Left lung (tissue), 10 donors: ENCODE data around the gene GLUD1. TPM values are rescaled to one million over a fixed set of nuclear protein-coding genes. Genes with fewer than 3 reads are reported as not detected.

Experiments
- ATAC-seq: fragments of 200-7000 bp; cut with Tn5 transposase; one replicate; pipeline ENCODE4 v1.9.1; 2020; ENCODE audit warnings: moderate library complexity
- DNase-seq, 4 donors: peaks; one replicate each; pipeline ENCODE4 v3.0.0-alpha.2; 2013 to 2020
- H3K27ac ChIP-seq, 2 donors: fragments of 200-600 bp; sonication (generic) in 1 of 2; one replicate each; pipeline versions ENCODE4 v1.5.0 to v1.8.0; 2020 to 2021
- H3K27me3 ChIP-seq, 2 donors: fragments of 200-600 bp; sonication (generic) in 1 of 2; one replicate each; pipeline versions ENCODE4 v1.5.0 to v1.8.0; 2020 to 2021
- H3K36me3 ChIP-seq, 2 donors: fragments of 200-600 bp; sonication (generic) in 1 of 2; one replicate each; pipeline versions ENCODE4 v1.5.0 to v1.8.0; 2020 to 2021
- H3K4me1 ChIP-seq, 2 donors: fragments of 200-600 bp; one replicate each; pipeline ENCODE4 v1.8.0; 2021
- H3K4me3 ChIP-seq, 2 donors: fragments of 200-600 bp; sonication (generic) in 1 of 2; one replicate each; pipeline versions ENCODE4 v1.5.0 to v1.8.0; 2020 to 2021; ENCODE audit warnings: mild to moderate bottlenecking in 1 of 2
- H3K9me3 ChIP-seq, 2 donors: fragments of 200-600 bp; sonication (generic) in 1 of 2; one replicate each; pipeline versions ENCODE4 v1.5.0 to v1.8.0; 2020 to 2021
- intact Hi-C, 2 donors: fragments of 100-400 bp; cut with DNase I; formaldehyde crosslinking; loops; one replicate each; pipeline versions ENCODE4 v1.11.2 to v1.14.2; 2022
- polyA plus RNA-seq, 6 donors: library from polyadenylated mRNA; unstranded; fragments of 120-200 nt; gene quantifications; one replicate each; pipeline ENCODE4 v1.2.1, GENCODE V29; 2013; ENCODE audit not compliant: insufficient read length in 6 of 6
- total RNA-seq, 2 donors: library from RNA; stranded (reverse); fragmentation: NEBNext Ultra II Directional; extraction: Animal tissue kit (Norgen Biotek cat#: 25700); gene quantifications; one replicate each; pipeline ENCODE4 v1.2.1, GENCODE V29; 2021
- TF ChIP-seq, protein P1 (sequence below), 2 donors: fragments of 200-600 bp; sonication (generic) in 1 of 2; IDR thresholded peaks; one replicate each; pipeline versions ENCODE4 v1.5.0 to v1.8.0; 2021; ENCODE audit warnings: antibody characterized with exemption in 2 of 2
- donor health status: DM: no; HTN: yes; CAD: no.
- donor health status: DM: no; HTN: no; CAD: no.

GLUD1 gene
- total and polyA plus RNA-seq, 8 donors, result 89.0 to 126 (median 95.3) TPM

DNA sequence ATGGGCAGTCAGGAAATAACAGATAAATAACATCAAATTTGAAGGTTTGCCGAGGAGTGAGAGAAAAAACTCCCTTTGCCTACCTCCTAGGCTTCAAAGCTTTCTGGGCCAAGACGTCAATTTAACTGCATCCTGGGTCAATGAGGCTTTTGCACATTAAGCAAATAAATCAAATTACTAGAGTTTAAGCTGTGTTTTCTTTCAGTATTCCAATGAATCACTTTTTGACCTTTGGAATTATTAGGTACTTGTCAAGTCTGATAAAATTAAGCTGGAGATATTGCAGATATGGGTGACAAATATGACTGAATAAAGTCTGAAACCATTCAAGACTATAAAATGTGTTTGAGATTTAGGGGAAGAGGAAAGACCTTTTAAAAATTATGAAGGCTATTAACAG, 22.2 kb downstream of the GLUD1 start:
- TF ChIP-seq, protein P1, sequence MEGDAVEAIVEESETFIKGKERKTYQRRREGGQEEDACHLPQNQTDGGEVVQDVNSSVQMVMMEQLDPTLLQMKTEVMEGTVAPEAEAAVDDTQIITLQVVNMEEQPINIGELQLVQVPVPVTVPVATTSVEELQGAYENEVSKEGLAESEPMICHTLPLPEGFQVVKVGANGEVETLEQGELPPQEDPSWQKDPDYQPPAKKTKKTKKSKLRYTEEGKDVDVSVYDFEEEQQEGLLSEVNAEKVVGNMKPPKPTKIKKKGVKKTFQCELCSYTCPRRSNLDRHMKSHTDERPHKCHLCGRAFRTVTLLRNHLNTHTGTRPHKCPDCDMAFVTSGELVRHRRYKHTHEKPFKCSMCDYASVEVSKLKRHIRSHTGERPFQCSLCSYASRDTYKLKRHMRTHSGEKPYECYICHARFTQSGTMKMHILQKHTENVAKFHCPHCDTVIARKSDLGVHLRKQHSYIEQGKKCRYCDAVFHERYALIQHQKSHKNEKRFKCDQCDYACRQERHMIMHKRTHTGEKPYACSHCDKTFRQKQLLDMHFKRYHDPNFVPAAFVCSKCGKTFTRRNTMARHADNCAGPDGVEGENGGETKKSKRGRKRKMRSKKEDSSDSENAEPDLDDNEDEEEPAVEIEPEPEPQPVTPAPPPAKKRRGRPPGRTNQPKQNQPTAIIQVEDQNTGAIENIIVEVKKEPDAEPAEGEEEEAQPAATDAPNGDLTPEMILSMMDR (IDR thresholded peaks at IDR 0.05), result no peak
- no peaks in the 10 kb centered on the region for H3K9me3 ChIP-seq
- no peaks in the 10 kb centered on the region for H3K27me3 ChIP-seq
- H3K4me1 ChIP-seq, result no peaks in the 10 kb centered on the region
- H3K36me3 ChIP-seq, result peaks cover 0 to 73% of the 10 kb centered on the region in 2 donors
- DNase-seq (no peak), ATAC-seq (no peak)
- intact Hi-C loops, result no loop called here
- H3K27ac ChIP-seq, result no peak overlapping the region
- H3K4me3 ChIP-seq, result no peak overlapping the region

DNA sequence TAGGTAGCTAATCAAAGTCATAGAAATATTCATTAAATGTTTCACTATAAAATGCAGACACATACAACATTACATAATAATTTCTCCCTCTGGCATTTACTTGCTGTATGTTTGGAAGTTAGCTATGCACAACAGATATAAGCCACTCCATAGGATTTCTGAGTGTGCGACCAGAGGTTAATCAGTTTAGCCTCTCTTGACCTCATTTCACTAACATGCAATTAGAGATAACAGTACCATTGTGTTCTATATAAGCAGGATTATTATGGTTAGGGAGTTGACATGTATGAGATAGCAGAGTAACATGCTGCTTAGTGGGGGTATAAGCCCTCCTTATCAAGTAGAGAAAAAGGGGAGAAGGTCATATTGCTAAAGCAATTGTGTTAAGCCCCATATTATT, 26.4 kb downstream of the GLUD1 start:
- DNase-seq (no peak), ATAC-seq (no peak)
- Histone ChIP-seq H3K27ac (no peak overlapping the region), H3K27me3 (no peaks in the 10 kb centered on the region), H3K4me1 (no peaks in the 10 kb centered on the region), H3K9me3 (no peaks in the 10 kb centered on the region), H3K4me3 (no peak overlapping the region), H3K36me3 (peaks cover 0 to 97% of the 10 kb centered on the region in 2 donors)
- intact Hi-C loops, result no loop called here
- TF ChIP-seq, protein P1 (IDR thresholded peaks at IDR 0.05), result no peak

- TF ChIP-seq, protein P1 (IDR thresholded peaks at IDR 0.05), result no peak
- Histone ChIP-seq H3K4me1 (no peaks in the 10 kb centered on the region), H3K4me3 (no peak overlapping the region), H3K36me3 (peaks cover 0 to 97% of the 10 kb centered on the region in 2 donors), H3K27me3 (no peaks in the 10 kb centered on the region), H3K9me3 (no peaks in the 10 kb centered on the region), H3K27ac (no peak overlapping the region)
- DNase-seq (no peak), ATAC-seq (no peak)
- intact Hi-C loops, result no loop called here
These were observed 27.8 kb downstream of the GLUD1 start for GRCh38 chr10:87066865-87067264.

DNA sequence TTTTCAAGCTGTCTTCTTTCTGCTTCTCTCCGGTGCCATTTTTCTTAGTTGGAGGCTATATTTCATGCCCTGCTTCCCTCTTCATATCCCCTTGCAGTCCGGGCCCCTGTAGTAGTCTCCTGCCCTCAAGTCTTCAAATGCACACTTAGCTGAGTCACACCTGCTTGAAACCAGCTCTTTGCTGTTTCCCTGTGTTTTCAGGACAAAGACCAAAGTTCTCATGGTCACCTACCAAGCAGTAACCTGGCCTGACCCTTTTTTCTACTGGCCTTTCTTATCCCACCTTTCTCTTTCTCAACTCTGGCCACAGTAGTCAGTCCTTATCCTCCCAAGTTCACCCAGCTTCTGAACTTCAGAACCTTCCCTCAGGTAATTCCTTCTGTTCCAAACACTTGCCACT, 28.5 kb downstream of the GLUD1 start:
- H3K36me3 ChIP-seq, result peaks cover 0 to 97% of the 10 kb centered on the region in 2 donors
- no peaks in the 10 kb centered on the region for H3K27me3 ChIP-seq
- ATAC-seq (no peak), DNase-seq (no peak)
- intact Hi-C loops, result no loop called here
- H3K4me1 ChIP-seq, result no peaks in the 10 kb centered on the region
- TF ChIP-seq, protein P1 (IDR thresholded peaks at IDR 0.05), result no peak
- H3K9me3 ChIP-seq, result no peaks in the 10 kb centered on the region
- no peak overlapping the region for H3K27ac ChIP-seq
- H3K4me3 ChIP-seq, result no peak overlapping the region

DNA sequence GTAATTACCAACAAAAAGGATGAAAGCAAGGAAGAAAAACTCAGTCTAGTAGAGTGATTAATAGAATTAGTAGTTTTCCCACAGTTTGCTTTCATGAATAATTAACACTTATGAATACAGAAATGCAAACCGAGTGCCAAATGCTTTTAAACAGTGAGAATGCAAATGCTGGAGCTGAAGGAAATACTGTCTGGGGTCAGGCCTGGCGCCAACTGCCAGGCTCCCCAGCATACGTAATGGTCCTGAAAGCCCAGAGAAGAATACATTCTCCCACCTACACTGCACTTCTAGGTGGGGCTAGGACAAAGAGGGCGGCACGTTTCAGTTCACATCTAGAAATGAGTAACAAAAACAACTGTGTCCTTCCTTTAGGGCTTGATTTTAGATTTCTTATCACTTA, 30.0 kb downstream of the GLUD1 start:
- Histone ChIP-seq H3K27ac (no peak overlapping the region), H3K36me3 (peaks cover 0 to 99% of the 10 kb centered on the region in 2 donors), H3K4me1 (no peaks in the 10 kb centered on the region), H3K27me3 (no peaks in the 10 kb centered on the region), H3K9me3 (no peaks in the 10 kb centered on the region), H3K4me3 (no peak overlapping the region)
- ATAC-seq (no peak), DNase-seq (no peak)
- TF ChIP-seq, protein P1 (IDR thresholded peaks at IDR 0.05), result no peak
- intact Hi-C loops, result no loop called here
